ENCODE results near the gene CYP27B1. TPM values are rescaled to one million over a fixed set of nuclear protein-coding genes. Genes with fewer than 3 reads are reported as not detected.

CYP27B1 gene
- total RNA-seq, 4 donors from 2014 or later = 0.40 to 2.5 (median 2.3) TPM; not detected in 1

DNA sequence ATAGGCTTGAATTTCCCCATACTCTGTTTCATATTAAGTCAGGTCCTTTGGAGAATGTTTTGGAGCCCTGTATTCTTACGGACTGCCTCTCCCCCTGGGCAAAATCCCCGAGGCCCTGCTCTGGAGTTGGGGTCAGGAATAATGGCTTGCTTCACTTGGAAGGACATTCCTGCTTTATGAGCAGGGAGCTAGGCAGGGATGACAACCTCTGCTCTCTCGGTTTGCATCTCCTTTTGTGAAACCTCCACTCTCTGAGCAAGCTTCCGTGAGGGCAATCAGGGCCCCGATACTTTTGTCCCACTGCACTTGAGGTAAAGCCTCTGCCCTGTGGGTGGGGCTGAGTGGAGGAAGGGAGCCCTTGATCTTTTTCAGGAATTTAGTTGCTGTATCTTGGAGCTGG, 53.7 kb downstream of the CYP27B1 start:
- 85 to 100% methylated on average over 2 to 5 of the region's 5 CpGs for WGBS, 2 donors (ENCODE audit: low coverage in 1 of 2)
- peaks cover 0 to 32% (median 13%) of the 10 kb centered on the region in 4 donors for H3K36me3 ChIP-seq
- H3K27me3 ChIP-seq = no peaks in the 10 kb centered on the region

DNA sequence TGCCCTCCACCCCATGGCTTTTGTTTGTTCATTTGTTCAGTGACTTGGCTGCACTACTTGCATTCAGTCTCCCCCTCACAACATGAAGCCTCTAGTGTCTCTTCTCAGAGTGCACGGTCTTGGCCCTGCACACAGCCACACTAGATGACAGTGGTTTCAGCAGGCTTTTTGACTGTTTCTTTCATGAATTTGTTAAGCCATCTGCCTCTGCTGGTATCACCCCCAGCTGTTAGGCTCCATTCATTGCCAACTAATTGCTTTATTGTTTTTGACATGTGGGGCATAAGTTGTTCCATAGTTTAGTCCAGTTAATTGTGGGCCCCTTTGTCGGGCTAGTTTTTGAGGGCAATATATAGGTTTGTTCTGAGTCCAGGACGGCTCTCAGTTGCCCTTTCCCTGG, 54.2 kb downstream of the CYP27B1 start:
- H3K27ac ChIP-seq = no peak overlapping the region
- TF ChIP-seq POLR2A (IDR thresholded peaks at IDR 0.05) (no peak), POLR2AphosphoS5 (IDR thresholded peaks at IDR 0.05) (no peak), EP300 (IDR thresholded peaks at IDR 0.05; ENCODE audit: low read depth) (no peak)
- TF ChIP-seq, protein P1, sequence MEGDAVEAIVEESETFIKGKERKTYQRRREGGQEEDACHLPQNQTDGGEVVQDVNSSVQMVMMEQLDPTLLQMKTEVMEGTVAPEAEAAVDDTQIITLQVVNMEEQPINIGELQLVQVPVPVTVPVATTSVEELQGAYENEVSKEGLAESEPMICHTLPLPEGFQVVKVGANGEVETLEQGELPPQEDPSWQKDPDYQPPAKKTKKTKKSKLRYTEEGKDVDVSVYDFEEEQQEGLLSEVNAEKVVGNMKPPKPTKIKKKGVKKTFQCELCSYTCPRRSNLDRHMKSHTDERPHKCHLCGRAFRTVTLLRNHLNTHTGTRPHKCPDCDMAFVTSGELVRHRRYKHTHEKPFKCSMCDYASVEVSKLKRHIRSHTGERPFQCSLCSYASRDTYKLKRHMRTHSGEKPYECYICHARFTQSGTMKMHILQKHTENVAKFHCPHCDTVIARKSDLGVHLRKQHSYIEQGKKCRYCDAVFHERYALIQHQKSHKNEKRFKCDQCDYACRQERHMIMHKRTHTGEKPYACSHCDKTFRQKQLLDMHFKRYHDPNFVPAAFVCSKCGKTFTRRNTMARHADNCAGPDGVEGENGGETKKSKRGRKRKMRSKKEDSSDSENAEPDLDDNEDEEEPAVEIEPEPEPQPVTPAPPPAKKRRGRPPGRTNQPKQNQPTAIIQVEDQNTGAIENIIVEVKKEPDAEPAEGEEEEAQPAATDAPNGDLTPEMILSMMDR (IDR thresholded peaks at IDR 0.05) = no peak
- intact Hi-C loops (cut with DNase I; ENCODE audit: low total_unique reads) = no loop called here
- in situ Hi-C loops (cut with MboI; ENCODE audit: low pct_ligation_motif_present in 1 of 4, low pct_unique_long_range_greater_than_20kb in 1 of 4, low sequenced_read_pairs in 3 of 4) = no loop called here
- peaks cover 0 to 27% (median 12%) of the 10 kb centered on the region in 4 donors for H3K36me3 ChIP-seq
- 86 to 100% methylated on average over 1 to 3 of the region's 3 CpGs for WGBS, 2 donors (ENCODE audit: low coverage in 1 of 2)
- H3K27me3 ChIP-seq = no peaks in the 10 kb centered on the region
- H3K9me3 ChIP-seq = no peaks in the 10 kb centered on the region
- H3K4me1 ChIP-seq = no peaks in the 10 kb centered on the region
- no peak for DNase-seq
- no peak overlapping the region for H3K4me3 ChIP-seq

More for the DNA sequence above, 53.7 kb downstream of the CYP27B1 start:
- H3K27ac ChIP-seq = no peak overlapping the region
- no peak for TF ChIP-seq EP300 (IDR thresholded peaks at IDR 0.05; ENCODE audit: low read depth)
- no peaks in the 10 kb centered on the region for H3K4me1 ChIP-seq
- H3K4me3 ChIP-seq = no peak overlapping the region
- intact Hi-C loops (cut with DNase I; ENCODE audit: low total_unique reads) (no loop called here), in situ Hi-C loops (cut with MboI; ENCODE audit: low pct_ligation_motif_present in 1 of 4, low pct_unique_long_range_greater_than_20kb in 1 of 4, low sequenced_read_pairs in 3 of 4) (no loop called here)
- no peaks in the 10 kb centered on the region for H3K9me3 ChIP-seq
- no peak for DNase-seq

Small RNAs within 50 kb of the gene (small RNA-seq; reads per million reads assigned to genes)
- 0 reads per million in 4 donors for gene RNU6-1083P

Other genes with a start within 250 kb of the CYP27B1 start
- gene DDIT3, start 246.6 kb downstream of the CYP27B1 start, total RNA-seq = 100 to 1,000 TPM in 2 of 4 donors, 10 to 100 TPM in 2; 27.6 to 338 (median 67.6) TPM
- gene MBD6, start 244.3 kb downstream of the CYP27B1 start, total RNA-seq = 100 to 1,000 TPM in 1 of 4 donors, 10 to 100 TPM in 3; 36.6 to 155 (median 51.0) TPM
- 100 to 1,000 TPM; 154 to 344 (median 175) TPM for gene DCTN2, start 219.9 kb downstream of the CYP27B1 start, total RNA-seq
- gene KIF5A, start 217.0 kb downstream of the CYP27B1 start, total RNA-seq = 1 to 10 TPM; 1.3 to 6.2 (median 1.6) TPM
- gene PIP4K2C, start 175.9 kb downstream of the CYP27B1 start, total RNA-seq = 100 to 1,000 TPM in 1 of 4 donors, 10 to 100 TPM in 3; 38.4 to 308 (median 45.8) TPM
- gene DTX3, start 162.3 kb downstream of the CYP27B1 start, total RNA-seq = 10 to 100 TPM in 1 of 4 donors, 1 to 10 TPM in 3; 8.0 to 10.9 (median 9.6) TPM
- 10 to 100 TPM in 3 of 4 donors, 1 to 10 TPM in 1; 6.6 to 35.9 (median 15.3) TPM for gene ARHGEF25, start 155.6 kb downstream of the CYP27B1 start, total RNA-seq
- gene B4GALNT1, start 133.9 kb downstream of the CYP27B1 start, total RNA-seq = 1 to 10 TPM in 2 of 4 donors, under 1 TPM in 1, not detected in 1; 0.68 to 6.4 (median 2.1) TPM
- gene OS9, start 72.9 kb downstream of the CYP27B1 start, total RNA-seq = 100 to 1,000 TPM; 187 to 362 (median 249) TPM
- 100 to 1,000 TPM in 1 of 4 donors, 1 to 10 TPM in 3; 1.2 to 125 (median 5.6) TPM for gene AGAP2, start 28.3 kb downstream of the CYP27B1 start, total RNA-seq
- 10 to 100 TPM; 20.6 to 73.3 (median 42.8) TPM for gene TSPAN31, start 22.0 kb downstream of the CYP27B1 start, total RNA-seq
- gene CDK4, start 14.8 kb downstream of the CYP27B1 start, total RNA-seq = 100 to 1,000 TPM in 1 of 4 donors, 10 to 100 TPM in 3; 20.9 to 194 (median 47.8) TPM
- 10 to 100 TPM in 2 of 4 donors, 1 to 10 TPM in 2; 1.5 to 24.1 (median 9.5) TPM for gene MARCHF9, start 12.0 kb downstream of the CYP27B1 start, total RNA-seq
- gene METTL1, start 5.0 kb upstream of the CYP27B1 start, total RNA-seq = 1 to 10 TPM; 4.1 to 7.1 (median 4.5) TPM
- gene EEF1AKMT3, start 5.5 kb upstream of the CYP27B1 start, total RNA-seq = 1 to 10 TPM; 1.9 to 6.7 (median 4.3) TPM
- 10 to 100 TPM in 3 of 4 donors, 1 to 10 TPM in 1; 1.4 to 23.2 (median 18.9) TPM for gene TSFM, start 15.7 kb upstream of the CYP27B1 start, total RNA-seq
- gene AVIL, start 51.7 kb upstream of the CYP27B1 start, total RNA-seq = 10 to 100 TPM in 2 of 4 donors, 1 to 10 TPM in 2; 3.0 to 21.1 (median 9.1) TPM
- gene CTDSP2, start 79.7 kb upstream of the CYP27B1 start, total RNA-seq = 100 to 1,000 TPM; 174 to 268 (median 231) TPM
- gene ATP23, start 174.5 kb upstream of the CYP27B1 start, total RNA-seq = 10 to 100 TPM in 3 of 4 donors, under 1 TPM in 1; 0.80 to 41.8 (median 24.5) TPM